HG02943 (cell line): ENCODE measurements around the gene ELL.
A peak's percentile ranks its signal among the peaks of the same experiment; 100 is the strongest.

Experiments
- ATAC-seq: cut with Tn5 transposase; IDR thresholded peaks from one replicate; pipeline ENCODE4 v1.9.1; 2021; ENCODE audit warnings: mild to moderate bottlenecking, low read depth, moderate library complexity; ENCODE audit not compliant: unreplicated experiment

ELL gene

GRCh38 chr19:18437491-18438330, 84.2 kb downstream of the ELL start, which contains the start of gene ISYNA1:
Gene ISYNA1 (minus strand): TSS chr19:18438133. CDS start chr19:18437979, 154 bp downstream.
- ATAC-seq, result no peak

GRCh38 chr19:18436671-18437490, 85.0 kb downstream of the ELL start:
- peak; percentile 58 for ATAC-seq

DNA sequence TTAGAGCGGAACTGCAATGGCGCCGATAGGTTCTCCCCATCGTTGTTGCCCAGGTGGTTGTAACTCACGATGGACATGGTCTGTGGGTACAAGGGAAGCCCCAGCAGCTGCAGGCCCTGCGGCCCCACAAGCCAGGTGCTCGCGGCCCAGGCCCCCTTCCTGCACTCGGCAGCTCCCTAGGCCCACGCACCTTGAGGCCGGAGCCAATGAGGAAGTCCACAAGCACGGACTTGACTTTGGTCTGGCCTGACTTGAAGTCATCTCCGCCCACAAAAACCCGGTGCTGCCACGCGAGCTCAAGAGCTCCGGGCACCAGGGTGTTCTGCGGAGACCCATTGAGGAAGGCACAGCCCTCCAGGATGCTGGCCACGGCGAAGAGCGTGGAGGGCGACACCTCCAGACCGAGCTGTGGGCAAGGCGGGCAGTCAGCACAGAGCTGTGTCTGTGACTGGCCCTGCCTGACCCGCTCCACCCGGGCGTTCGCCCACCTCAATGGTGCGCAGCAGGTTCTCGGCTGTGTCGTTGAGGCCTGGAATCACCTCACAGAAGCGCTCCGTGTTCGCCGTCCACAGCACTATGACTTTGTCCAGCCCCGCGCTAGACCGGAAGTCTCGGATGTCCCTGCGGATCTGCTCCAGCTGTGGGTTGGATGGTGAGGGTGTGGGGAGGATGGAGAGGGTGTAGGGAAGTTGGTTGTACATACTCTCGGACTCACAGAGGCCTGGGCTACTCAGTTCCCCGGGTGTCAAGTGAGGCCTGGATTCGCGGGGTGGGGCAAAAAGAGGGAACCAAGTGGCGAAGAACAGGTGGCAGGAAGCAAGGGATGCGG, 85.8 kb downstream of the ELL start:
- ATAC-seq, result no peak

DNA sequence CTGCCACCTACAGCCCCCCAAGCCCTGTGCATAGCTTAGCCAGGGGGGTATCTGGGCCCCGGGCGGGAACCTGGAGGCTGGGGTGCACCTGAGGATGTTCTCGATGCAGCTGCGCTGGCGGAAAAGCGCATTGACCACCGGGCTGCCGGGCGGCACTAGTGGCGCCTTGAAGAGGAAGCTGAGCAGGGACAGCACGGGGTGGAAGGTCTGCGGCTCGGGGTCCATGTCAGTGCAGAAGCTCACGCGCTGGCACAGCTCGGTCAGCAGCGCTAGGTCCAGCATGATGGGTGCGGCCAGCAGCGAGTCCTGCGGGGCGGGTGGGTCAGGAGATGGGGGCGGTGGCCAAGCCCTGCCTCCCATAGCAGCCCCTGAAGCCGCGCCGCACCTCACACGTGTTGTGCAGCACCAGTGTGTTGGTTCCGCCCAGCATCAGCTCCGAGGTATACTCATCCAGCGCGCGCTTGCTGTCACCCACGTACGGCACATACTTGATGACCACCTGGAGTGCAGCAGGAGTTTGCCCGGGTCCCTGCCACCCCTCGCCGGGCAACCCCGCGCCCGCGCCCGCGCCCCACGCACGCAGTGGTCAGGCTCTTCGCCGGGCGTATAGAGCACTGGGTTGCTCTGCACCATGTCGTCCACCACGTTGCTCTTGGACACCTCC, 86.6 kb downstream of the ELL start:
- no peak for ATAC-seq

DNA sequence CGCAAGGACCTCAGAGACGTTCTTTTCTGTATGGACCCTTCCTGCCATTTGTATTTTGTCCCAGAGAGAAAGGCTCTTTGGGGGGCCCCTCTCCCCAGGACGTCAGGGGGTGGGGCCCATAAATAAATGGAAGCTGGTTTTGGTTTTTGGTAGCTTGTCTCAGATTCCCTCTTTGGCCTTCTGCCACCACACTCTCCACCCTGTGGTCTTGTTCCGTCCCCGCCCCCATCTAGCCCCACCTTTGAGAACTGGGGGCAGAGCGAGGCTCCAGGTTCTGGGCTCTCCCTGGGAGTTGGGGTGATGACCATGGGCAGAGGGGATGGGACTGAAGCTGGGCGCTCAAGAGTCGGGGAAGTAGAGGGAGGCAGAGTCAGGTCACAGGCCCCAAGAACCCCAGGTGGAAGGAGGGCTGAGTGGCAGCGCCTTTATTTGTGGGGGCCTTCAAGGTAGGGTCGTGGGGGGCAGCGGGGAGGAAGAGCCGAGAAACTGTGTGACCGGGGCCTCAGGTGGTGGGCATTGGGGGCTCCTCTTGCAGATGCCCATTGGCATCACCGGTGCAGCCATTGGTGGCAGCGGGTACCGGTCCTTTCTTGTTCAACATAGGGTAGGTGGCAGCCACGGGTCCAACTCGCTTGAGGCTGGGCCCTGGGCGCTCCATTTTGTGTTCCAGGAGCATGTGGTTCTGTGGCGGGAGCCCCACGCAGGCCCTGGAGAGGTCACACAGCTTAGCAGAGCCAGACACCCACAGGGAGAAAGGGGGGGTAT, 87.3 kb downstream of the ELL start:
- ATAC-seq, result no peak

GRCh38 chr19:18433735-18434398, 88.0 kb downstream of the ELL start:
- no peak for ATAC-seq

GRCh38 chr19:18433015-18433691, 88.7 kb downstream of the ELL start:
- ATAC-seq, result no peak

DNA sequence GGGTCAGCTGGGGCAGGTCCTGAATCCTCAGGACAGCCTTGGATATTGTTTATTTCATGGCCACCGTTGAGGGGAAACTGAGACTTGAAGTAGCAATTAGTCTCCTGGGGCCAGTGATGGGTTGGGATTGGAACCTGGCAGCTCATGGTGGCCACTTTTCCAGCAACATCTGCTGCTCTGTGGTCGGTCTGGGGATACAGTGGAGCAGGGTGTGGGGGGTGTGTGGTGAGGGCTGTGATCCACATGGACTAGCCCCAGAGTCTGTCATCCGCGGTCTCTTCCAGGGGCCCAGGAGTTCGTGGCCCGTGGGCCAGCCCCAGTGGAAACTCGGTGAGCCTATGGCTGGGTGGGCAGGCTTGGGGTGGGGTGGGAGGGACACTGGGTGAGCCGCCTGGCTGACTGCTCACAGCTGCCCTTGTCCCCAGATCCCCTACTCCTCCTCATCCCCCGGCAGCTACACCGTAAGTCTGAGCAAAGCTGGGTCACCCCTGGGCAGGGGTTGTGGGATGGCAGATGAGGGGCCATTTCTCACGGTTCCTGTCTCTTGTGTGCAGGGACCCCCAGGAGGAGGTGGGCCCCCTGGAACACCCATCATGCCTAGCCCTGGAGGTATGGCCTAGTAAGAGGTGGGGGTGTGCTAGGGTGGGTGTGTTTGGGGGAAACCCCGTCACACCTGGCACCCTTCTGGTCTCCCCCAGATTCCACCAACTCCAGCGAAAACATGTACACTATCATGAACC, 89.4 kb downstream of the ELL start:
- ATAC-seq, result no peak

GRCh38 chr19:18431351-18432197, 90.3 kb downstream of the ELL start:
- ATAC-seq, result no peak

DNA sequence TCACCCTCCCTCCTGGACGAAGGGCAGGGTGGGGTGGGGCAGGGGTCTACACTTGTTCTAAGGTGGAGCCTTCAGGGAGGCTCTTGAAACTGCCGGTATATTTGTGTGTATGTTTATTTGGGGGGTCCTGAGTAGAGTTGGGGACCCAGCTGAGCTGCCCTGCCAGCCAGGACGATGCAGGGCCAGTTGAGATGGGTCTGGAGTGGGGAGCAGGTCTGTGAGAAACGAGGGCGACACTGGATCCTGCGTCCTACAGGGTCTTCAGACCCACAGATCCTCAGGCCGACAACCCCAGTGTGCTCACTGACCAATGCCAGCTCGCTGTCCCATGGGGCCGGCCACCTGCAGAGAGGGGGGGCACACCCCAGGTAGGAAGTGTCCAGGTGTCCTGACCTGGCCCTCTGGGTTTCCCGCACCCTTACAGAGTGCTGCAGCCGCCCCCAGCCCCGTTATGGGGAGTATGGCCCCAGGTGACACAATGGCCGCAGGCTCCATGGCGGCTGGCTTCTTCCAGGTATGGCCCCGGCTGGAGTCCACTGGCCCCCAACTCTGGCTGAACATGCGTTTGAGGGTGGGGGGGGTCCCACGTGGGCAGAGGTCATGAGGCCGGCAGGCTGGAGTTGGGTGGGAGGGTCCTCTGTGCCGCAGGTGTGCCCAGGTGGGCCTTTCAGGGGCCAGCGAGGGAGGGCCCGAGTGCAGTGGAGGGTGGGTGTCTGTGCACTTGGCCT, 91.3 kb downstream of the ELL start:
- no peak for ATAC-seq

- ATAC-seq, result no peak
Observed at GRCh38 chr19:18429717-18430416, 92.0 kb downstream of the ELL start.

GRCh38 chr19:18428787-18429674, 92.8 kb downstream of the ELL start:
- peak; percentile 62 for ATAC-seq

DNA sequence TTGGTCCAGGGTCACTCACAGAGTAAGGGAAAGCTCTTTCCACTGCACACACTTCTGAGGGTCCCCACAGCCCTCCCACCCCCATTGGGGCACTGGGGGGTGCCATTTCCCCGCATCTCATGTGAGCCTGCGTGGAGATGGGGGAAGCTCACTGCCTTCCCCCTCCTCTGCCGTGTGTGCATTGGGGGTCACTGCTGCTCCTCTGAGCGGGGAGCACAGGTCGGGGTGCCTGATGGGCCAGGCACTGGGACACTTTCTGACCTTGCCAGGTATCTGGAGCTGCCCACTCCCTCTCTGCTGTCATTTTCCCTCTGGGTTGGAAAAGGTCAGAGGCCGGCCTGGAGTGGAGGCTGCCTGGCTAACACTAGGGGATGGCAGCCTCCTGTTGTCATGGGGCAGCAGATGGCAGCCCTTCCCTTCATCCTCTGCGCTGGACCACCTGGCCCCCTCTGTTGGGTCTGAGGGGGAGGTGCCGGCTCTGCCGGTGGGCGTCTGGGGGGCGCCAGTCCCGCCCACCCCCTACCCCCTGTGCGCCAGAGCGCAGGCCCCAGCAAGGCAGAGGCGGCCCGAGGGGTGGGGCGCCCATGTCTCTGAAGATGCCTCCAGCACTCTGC, 93.6 kb downstream of the ELL start:
- ATAC-seq, result no peak

DNA sequence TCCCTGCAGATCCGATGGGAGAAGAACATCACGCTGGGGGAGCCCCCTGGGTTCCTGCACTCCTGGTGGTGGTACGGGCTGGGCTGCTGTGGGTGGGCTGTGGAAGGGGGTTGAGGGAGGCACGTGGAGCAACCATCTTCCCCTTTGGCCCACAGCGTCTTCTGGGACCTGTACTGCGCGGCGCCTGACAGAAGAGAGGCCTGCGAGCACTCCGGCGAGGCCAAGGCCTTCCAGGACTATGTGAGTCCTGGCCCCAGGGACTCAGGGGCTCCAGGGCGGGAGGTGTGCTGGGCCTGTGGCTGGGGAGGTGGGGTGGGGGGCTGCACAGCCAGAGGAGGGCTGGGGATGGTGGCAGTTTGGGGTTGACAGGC, 94.1 kb downstream of the ELL start:
- no peak for ATAC-seq
